IPS-NIHi7 (cell line): ENCODE results near the gene NOP10.
A peak's percentile ranks its signal among the peaks of the same experiment; 100 is the strongest.
"Not testable (repeated sequence)": the region's sequence is repeated elsewhere in the genome, so short reads cannot be mapped to it uniquely, and the experiment has no call there.

Source experiments
- DNase-seq: peaks from one replicate; pipeline ENCODE4 v3.0.0; 2012; ENCODE audit warnings: mixed read lengths; ENCODE audit errors: extremely low spot score

NOP10 gene

DNA sequence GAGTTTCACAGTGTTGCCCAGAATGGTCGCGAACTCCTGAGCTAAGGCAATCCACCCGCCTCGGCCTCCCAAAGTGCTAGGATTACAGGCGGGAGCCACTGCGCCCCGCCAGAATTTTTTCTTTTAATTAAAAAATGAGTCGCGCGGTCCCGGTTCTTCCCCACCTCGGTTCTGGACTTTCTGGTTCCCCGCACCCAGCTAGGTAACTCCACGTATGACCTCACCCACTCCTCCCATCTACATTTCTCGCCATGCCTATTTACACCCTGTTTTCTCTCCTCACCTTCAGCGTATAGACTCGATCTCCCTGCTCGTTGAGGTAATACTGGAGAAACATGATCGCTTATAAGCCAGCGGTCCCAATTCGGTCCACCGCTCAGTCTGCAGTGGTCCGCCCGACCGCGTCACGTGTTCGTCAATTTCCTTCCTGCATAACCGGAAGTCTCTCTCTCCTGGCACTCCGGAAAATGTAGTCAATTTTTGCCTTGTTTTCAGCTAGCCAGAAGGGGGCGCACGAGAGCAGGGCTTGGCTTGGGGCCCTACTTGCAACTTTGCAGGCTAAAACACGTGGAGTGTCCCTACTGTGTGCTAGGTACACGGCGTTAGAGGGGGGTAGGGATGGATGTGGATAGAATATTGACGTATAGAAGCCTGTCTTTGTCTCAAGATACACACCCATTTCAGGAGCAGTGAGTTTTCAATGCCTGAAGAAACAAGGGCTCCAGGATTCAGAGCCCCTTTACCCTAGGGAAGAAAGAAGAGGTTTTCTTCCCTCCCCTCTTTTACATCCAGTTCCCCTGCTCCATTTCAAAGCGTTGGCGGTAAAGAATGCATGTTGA lies at the start of gene NOP10, which contains the start of gene NUTM1:
TSS of gene NOP10 (minus strand) at position 400 of the 839 bp plus-strand sequence. CDS start at position 337, 63 bp downstream.
TSS of gene NUTM1 (plus strand) at position 579 of the 839 bp plus-strand sequence. CDS start 382 bp downstream, outside the sequence.
- peak; percentile 83 for DNase-seq

GRCh38 chr15:34389594-34390086 lies 46.7 kb upstream of the NOP10 start:
- DNase-seq = not testable (repeated sequence)

- DNase-seq = not testable (repeated sequence)
These were observed 39.0 kb upstream of the NOP10 start for GRCh38 chr15:34381829-34382521.

DNA sequence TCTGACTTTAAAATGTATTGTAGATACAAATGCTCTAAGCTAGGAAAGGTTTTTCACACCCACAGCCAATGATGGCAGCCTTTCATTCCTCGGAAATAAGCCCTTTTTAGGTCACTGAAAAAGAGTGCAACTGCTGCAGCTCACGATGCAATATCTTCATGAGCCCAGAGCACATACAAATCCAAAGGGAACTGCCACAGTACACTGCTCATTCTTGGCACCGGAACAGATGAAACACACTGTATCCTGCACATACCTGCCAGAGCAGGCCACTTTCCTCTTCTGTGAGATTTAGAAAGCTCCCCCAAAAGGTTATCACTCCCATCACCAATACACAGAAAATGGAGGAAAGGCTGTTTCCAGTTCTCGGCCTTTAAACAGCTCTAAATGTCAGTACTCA lies 37.6 kb upstream of the NOP10 start:
- DNase-seq = not testable (repeated sequence)

- DNase-seq = no peak
These were observed 33.9 kb upstream of the NOP10 start for GRCh38 chr15:34376856-34377255.

GRCh38 chr15:34375541-34375940 lies 32.6 kb upstream of the NOP10 start:
- not testable (repeated sequence) for DNase-seq

DNA sequence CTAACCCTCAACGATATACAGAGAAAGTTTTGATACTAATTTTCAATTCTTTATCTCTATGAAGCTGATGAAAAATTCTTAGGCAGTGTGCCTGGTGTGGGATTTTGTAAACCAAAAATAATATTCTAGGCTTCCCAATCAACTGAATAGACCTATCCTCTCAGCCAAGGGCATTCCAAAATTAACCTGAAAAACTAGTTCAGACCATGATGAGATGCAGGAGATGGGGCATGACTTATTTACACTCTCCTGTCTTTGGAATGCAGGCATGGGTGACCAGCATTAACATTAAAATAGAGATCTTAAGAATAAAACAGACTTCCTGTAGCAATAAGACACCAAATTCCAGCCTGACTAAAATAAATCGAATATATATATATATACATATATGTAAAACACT lies 31.9 kb upstream of the NOP10 start:
- no peak for DNase-seq

- no peak for DNase-seq
These were observed 31.0 kb upstream of the NOP10 start for GRCh38 chr15:34373951-34374350.

DNA sequence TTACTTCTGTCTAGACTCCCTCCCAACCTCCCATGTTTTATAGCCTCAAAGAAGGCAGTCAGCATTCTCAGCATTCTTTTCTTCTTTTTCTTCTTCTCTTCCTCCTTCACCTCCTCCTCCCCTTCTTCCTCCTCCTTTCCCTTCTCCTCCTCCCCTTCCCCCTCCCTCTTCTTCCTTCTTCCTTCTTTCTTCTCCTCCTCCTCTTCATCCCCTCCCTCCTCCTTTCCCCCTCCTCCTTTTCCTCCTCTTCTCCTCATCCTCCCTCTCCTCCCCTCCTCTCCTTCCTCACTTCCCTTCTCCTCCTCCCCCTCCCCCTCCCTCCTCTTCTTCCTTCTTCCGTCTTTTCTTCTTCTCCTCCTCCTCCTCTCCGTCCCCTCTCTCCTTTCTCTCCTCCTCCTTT lies 27.7 kb upstream of the NOP10 start:
- DNase-seq = no peak

DNA sequence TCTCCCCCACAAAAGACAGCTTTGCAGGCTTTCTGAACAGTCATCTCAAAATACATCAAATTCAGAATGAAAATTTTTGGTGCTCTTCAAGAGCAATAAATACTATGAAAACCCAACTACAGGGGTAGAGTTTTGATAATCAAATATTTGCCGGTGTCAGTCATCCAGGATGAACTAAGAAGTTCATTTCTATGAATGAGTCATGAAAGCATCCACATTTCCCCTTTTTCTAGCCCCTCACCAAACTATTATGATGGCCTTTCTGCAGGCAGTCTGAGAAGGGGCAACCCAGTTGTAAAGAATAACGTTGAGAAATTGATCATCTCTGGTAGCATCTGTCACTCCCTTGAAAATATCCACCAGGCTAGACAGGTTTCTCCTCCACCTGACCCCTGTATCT lies 27.2 kb upstream of the NOP10 start:
- DNase-seq = no peak

- DNase-seq = peak; percentile 96
These were observed 24.5 kb upstream of the NOP10 start, which contains the start of gene LPCAT4 for GRCh38 chr15:34367101-34368081. LPCAT4 (minus strand) TSS chr15:34367196; CDS start chr15:34367100, 96 bp downstream.

DNA sequence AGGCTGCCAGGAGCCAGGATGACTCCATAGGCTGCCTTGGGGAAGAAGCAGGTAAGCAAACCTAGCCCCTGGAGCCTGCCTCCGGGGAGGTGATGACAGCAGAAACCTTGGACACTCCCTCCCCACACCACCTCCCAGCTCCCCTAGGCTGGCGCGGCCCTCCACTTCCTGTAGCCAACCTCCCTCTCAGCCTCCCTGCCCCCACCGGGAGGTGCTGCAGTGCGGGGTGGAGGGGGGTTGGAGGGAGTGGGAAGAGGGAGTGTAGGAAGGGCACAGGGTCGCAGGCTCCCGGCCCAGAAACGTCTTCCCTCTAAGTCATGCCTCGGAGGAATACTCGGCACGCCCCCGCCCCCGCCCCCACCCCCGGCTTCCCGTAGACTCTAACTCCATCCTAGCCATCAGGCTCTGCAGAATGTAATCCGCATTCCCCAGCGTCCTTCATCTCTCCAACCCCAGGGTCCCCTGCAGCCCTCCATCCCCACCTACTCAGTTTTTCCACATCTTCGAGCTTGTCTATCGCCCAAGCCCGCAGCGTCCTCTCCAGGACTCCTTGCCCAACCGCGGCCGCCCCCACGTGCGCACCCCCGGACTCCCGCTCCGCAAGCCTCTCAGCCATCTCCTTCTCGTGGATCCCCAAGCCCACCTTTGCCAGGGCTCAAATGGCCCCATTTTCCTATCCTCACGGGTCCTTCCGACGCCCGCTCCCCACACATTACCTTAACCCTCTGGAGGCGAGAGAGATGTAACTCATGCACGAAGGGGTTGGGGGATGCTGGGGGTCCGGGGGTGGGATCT lies 23.5 kb upstream of the NOP10 start:
- peak; percentile 83 for DNase-seq

DNA sequence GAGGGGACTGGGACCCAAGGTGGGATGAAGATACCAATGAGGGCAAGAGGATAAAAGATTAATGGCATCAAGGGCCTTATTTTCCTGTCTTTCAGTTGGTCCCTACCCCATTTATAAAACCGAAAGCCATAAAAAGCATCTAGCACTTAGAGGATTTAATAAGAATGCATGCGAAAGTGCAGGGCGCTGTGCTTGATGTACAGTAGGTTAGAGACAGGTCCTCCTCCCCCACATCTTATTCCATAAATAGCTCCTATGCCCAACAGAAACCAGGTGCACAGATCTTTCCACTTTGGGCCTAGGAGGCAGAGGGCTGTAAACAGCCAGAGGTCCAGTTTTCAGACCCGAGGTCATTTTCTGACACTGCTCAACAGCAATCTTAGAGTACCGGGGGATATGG lies 22.9 kb upstream of the NOP10 start:
- no peak for DNase-seq

- no peak for DNase-seq
These were observed 22.3 kb upstream of the NOP10 start for GRCh38 chr15:34365091-34365825.

DNA sequence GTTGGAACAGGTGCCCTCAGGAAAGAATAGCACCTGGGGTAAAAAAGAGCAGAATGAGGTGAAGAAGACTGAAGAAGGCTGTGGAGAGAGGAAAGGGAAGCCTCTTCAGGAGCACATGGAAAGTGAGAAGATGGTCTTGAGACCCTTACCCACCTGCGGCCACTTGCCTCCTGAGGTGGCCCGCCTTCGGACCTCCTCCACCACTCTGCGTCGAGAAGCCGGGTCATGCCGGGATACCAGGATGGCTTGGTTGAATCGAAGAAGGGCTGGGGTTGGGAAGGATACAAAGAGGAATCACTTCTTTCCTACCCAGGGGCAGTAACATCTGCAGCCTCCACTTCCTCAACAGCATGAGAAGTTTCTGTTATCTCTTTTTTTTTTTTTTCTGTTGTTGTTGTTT lies 21.1 kb upstream of the NOP10 start:
- DNase-seq = no peak

- DNase-seq = no peak
These were observed 19.3 kb upstream of the NOP10 start for GRCh38 chr15:34362047-34362773.

DNA sequence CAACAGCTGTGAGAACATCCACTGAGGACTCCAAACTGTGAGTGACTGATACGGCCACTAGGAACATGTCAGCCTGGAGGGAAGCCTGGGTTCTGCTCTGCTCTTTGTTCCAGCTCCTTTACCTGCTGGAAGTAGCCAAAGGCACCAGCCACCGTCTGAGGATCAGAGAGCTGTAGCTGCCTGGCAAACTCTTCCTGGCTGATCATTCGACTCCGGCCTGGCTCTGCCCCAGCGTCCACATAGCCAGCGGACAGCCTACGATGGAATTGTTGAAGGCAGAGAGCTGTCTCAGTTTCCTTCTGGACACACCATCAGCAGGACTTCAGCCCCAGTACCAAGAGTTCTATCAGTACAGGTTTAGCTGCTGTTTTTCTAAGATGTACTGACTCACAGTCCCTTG lies 18.3 kb upstream of the NOP10 start:
- DNase-seq = no peak

DNA sequence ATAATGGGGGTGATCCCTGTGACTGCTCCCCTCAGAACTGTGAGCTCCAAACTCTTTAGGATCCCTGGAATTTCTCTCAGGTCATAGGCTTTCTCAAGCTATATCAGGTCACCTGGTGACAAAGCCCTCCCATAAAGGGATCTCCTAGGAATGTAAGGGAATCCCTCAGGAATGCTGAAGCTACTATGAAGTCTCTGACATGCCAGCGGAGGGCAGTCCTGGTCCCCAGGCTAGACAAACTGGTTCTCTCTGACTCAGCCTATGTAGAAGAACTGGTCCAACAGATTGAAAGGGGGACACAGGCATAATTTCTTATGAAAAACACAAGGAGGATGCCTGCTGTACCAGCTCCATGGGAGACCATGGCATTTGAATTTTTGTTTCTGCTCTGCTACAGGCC lies 17.4 kb upstream of the NOP10 start:
- DNase-seq = peak; percentile 55

DNA sequence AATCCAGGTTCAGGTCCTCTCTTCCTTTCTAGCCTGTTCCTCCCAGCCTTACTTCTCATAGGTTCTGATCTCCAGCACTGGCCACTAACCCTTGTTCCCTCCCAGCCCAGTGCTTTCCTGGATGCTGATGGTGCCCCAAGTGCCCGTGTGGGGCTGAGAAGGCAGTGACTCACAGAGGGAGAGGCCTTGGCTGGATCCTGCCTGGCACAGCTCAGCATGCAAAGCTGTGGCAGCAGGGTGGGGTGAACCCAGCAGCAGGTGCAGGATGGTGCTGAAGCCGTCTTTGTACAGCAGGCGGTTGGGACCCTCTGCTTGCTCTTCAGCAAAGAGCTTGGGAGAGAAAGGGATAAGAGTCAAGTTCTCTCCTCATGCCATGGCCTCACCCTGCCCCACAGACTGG lies 16.5 kb upstream of the NOP10 start:
- no peak for DNase-seq
